Right lobe of liver (tissue), 6 donors: ENCODE results near the gene ARHGAP23. TPM values are rescaled to one million over a fixed set of nuclear protein-coding genes. Genes with fewer than 3 reads are reported as not detected.

ENCODE experiments used
- ATAC-seq, 4 donors: fragments of 200-7000 bp; cut with Tn5 transposase; one replicate each; pipeline ENCODE4 v1.9.1; 2020; ENCODE audit warnings: mild to moderate bottlenecking in 4 of 4, moderate library complexity in 4 of 4
- DNase-seq, 3 donors: peaks; one replicate each; pipeline ENCODE4 v3.0.0-alpha.2; 2020
- H3K27ac ChIP-seq, 3 donors: fragments of 200-600 bp; one replicate each; pipeline ENCODE4 v1.8.0; 2022
- H3K27me3 ChIP-seq, 2 donors: fragments of 200-600 bp; one replicate each; pipeline ENCODE4 v1.8.0; 2022
- H3K36me3 ChIP-seq, 4 donors: fragments of 200-600 bp; sonication (generic) in 1 of 4; one replicate each; pipeline versions ENCODE4 v1.5.1 to v1.8.0; 2017 to 2022; ENCODE audit warnings: control low read depth in 1 of 4
- H3K4me1 ChIP-seq, 4 donors: fragments of 200-600 bp; sonication (generic) in 1 of 4; one replicate each; pipeline versions ENCODE4 v1.5.1 to v1.8.0; 2017 to 2022; ENCODE audit warnings: control low read depth in 1 of 4
- H3K4me3 ChIP-seq, 3 donors: fragments of 200-600 bp; one replicate each; pipeline ENCODE4 v1.8.0; 2022
- H3K9me3 ChIP-seq, 4 donors: fragments of 200-600 bp; sonication (generic) in 1 of 4; one replicate each; pipeline versions ENCODE4 v1.5.1 to v1.8.0; 2017 to 2022; ENCODE audit warnings: control low read depth in 1 of 4
- POLR2A ChIP-seq: fragments of 450-650 bp; IDR thresholded peaks from one replicate; pipeline ENCODE4 v1.6.1; 2017; ENCODE audit warnings: antibody characterized with exemption, mild to moderate bottlenecking
- WGBS: methylation state at CpG from one replicate; pipeline ENCODE4 v1.1.6; 2018; ENCODE audit warnings: low coverage, low lambda C conversion rate; ENCODE audit not compliant: insufficient coverage; ENCODE audit errors: missing lambda C conversion rate; 5-methylcytosine and 5-hydroxymethylcytosine counted together
- intact Hi-C, 2 donors: fragments of 100-400 bp; cut with DNase I; formaldehyde crosslinking; loops; one replicate each; pipeline versions ENCODE4 v1.11.2 to v1.14.1; 2022
- total RNA-seq, 6 experiments: library from RNA; depleted of rRNA in 2 of 6; stranded (reverse); fragments of >200 nt in 2 of 6; fragmentation: NEBNext Ultra II Directional in 3 of 6; extraction: Animal tissue kit (Norgen Biotek cat#: 25700) in 3 of 6; gene quantifications; one replicate each; pipeline versions ENCODE4 v1.1.0 to v1.2.4, GENCODE V29; 2016 to 2023
- TF ChIP-seq, protein P1 (sequence below), 4 donors: fragments of 200-600 bp in 3 of 4; fragments of 450-650 bp in 1 of 4; IDR thresholded peaks; one replicate each; pipeline versions ENCODE4 v1.5.1 to v1.8.0; 2016 to 2022; ENCODE audit warnings: antibody characterized with exemption in 4 of 4, mild to moderate bottlenecking in 2 of 4
- donor health status: DM: no; HTN: yes; CAD: no.
- donor health status: DM: no; HTN: no; CAD: no.
- donor health status: DM: no; HTN: no; CAD: no.
- donor health status: DM: no; HTN: yes; CAD: no.
- donor health status: DM: no; HTN: yes; CAD: no.

ARHGAP23 gene
- total RNA-seq, 6 experiments from 2014 or later = 1.4 to 9.5 (median 3.8) TPM

GRCh38 chr17:38400286-38400685 lies 28.0 kb upstream of the ARHGAP23 start:
- Histone ChIP-seq H3K4me1 (no peaks in the 10 kb centered on the region), H3K9me3 (no peaks in the 10 kb centered on the region), H3K4me3 (no peak overlapping the region), H3K27ac (no peak overlapping the region), H3K27me3 (no peaks in the 10 kb centered on the region), H3K36me3 (peaks cover 0 to 41% (median 19%) of the 10 kb centered on the region in 4 donors)
- no peak for ATAC-seq
- 79% methylated on average over 5 of the region's 6 CpGs for WGBS
- TF ChIP-seq, protein P1, sequence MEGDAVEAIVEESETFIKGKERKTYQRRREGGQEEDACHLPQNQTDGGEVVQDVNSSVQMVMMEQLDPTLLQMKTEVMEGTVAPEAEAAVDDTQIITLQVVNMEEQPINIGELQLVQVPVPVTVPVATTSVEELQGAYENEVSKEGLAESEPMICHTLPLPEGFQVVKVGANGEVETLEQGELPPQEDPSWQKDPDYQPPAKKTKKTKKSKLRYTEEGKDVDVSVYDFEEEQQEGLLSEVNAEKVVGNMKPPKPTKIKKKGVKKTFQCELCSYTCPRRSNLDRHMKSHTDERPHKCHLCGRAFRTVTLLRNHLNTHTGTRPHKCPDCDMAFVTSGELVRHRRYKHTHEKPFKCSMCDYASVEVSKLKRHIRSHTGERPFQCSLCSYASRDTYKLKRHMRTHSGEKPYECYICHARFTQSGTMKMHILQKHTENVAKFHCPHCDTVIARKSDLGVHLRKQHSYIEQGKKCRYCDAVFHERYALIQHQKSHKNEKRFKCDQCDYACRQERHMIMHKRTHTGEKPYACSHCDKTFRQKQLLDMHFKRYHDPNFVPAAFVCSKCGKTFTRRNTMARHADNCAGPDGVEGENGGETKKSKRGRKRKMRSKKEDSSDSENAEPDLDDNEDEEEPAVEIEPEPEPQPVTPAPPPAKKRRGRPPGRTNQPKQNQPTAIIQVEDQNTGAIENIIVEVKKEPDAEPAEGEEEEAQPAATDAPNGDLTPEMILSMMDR (IDR thresholded peaks at IDR 0.05) = no peak
- TF ChIP-seq POLR2A = no peak
- intact Hi-C loops = no loop called here
- no peak for DNase-seq

- DNase-seq (no peak), ATAC-seq (no peak)
- TF ChIP-seq, protein P1 (IDR thresholded peaks at IDR 0.05) = no peak
- no peak for TF ChIP-seq POLR2A
- peaks cover 0 to 29% (median 13%) of the 10 kb centered on the region in 4 donors for H3K36me3 ChIP-seq
- WGBS = 83% methylated on average over 4 of the region's 4 CpGs
- intact Hi-C loops = no loop called here
- no peak overlapping the region for H3K4me3 ChIP-seq
- H3K27ac ChIP-seq = no peak overlapping the region
- H3K9me3 ChIP-seq = no peaks in the 10 kb centered on the region
- H3K4me1 ChIP-seq = no peaks in the 10 kb centered on the region
- no peaks in the 10 kb centered on the region for H3K27me3 ChIP-seq
Observed at GRCh38 chr17:38401459-38401858, 26.8 kb upstream of the ARHGAP23 start.

GRCh38 chr17:38402897-38403296 lies 25.4 kb upstream of the ARHGAP23 start:
- Histone ChIP-seq H3K27ac (no peak overlapping the region), H3K4me3 (no peak overlapping the region), H3K4me1 (no peaks in the 10 kb centered on the region), H3K36me3 (peaks cover 0 to 19% (median 6%) of the 10 kb centered on the region in 4 donors), H3K27me3 (no peaks in the 10 kb centered on the region), H3K9me3 (no peaks in the 10 kb centered on the region)
- WGBS = 100% methylated on average over 1 of the region's 5 CpGs
- ATAC-seq = no peak
- intact Hi-C loops = no loop called here
- TF ChIP-seq POLR2A = no peak
- TF ChIP-seq, protein P1 (IDR thresholded peaks at IDR 0.05) = no peak
- no peak for DNase-seq

DNA sequence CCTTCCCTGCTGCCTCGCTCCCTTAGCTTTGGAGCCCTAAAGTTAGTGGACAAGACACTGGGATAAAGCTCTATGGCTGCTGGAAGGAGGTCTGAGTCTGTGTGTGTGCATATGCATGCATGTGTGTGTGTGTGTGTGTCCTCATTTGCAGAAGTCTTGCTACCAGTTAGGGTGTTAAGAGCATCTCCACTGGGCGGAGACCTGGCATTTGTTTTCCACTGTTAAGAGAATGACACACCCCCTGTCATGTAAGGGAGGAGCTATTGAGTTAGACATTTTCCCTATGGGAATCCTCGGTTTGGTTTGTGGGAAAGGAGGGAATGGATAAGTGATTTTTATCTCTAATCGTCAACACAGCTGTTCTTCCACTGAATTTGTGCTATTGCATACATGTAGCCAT lies 24.8 kb upstream of the ARHGAP23 start:
- H3K4me3 ChIP-seq = no peak overlapping the region
- H3K27ac ChIP-seq = no peak overlapping the region
- WGBS = 56% methylated on average over 3 of the region's 4 CpGs
- no peak for ATAC-seq
- no peaks in the 10 kb centered on the region for H3K4me1 ChIP-seq
- H3K9me3 ChIP-seq = no peaks in the 10 kb centered on the region
- peaks cover 0 to 19% (median 6%) of the 10 kb centered on the region in 4 donors for H3K36me3 ChIP-seq
- no peak for DNase-seq
- no peaks in the 10 kb centered on the region for H3K27me3 ChIP-seq
- intact Hi-C loops = no loop called here
- TF ChIP-seq, protein P1 (IDR thresholded peaks at IDR 0.05) = no peak
- no peak for TF ChIP-seq POLR2A
